Measurements from ENCODE around the gene PARVB. TPM values are rescaled to one million over a fixed set of nuclear protein-coding genes. Genes with fewer than 3 reads are reported as not detected.

The PARVB gene
- total RNA-seq, 1 donor, result 19.0 TPM

DNA sequence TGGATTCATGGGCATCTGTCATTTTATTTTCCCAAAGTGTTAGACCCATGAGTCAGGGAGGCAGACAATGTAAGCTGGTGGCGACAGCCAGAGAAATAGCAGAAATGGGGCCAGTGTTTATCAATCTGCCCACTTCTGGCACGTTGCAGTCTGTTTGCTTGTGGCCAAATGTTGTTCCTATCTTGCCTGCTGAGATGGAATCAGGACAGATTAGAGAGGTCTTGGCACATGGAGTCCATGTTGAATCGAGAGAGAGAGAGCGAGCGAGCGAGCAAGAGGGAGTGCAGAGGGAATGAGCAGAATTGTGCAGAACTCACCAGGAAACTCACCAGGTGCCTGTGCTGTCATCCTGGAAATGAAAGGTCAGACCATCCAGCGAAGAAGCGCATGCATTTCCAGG, 134.7 kb downstream of the PARVB start:
- DNase-seq (ENCODE audit: low read depth), result no peak
- no peak overlapping the region for H3K4me3 ChIP-seq (ENCODE audit: low read depth, low read length)
- TF ChIP-seq CTCF (IDR thresholded peaks at IDR 0.05; ENCODE audit: insufficient read depth, low read depth, low read length), result no peak

DNA sequence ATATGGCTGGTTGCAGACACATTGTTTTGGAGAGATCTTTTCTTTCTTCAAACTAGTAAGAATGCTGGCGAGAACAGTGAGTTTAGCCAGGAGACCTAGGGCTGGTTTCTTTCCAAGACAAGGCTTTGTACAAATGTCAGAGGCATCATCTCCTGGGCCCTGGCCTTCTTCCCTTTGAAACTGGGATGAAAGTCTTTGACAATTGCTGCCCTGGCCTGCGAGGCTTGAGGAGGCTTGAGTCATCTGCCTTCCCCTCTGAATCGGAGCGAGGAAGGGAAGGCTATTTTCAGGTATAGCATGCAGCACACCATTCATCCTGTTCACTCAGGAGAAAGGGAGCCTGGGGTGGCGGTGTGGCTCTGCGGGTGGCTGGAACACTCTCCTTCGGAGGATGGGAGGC, 135.1 kb downstream of the PARVB start:
- DNase-seq (ENCODE audit: low read depth), result no peak
- no peak for TF ChIP-seq CTCF (IDR thresholded peaks at IDR 0.05; ENCODE audit: insufficient read depth, low read depth, low read length)
- H3K4me3 ChIP-seq (ENCODE audit: low read depth, low read length), result no peak overlapping the region

GRCh38 chr22:44159811-44160210, 135.7 kb downstream of the PARVB start:
- H3K4me3 ChIP-seq (ENCODE audit: low read depth, low read length), result no peak overlapping the region
- no peak for DNase-seq (ENCODE audit: low read depth)
- no peak for TF ChIP-seq CTCF (IDR thresholded peaks at IDR 0.05; ENCODE audit: insufficient read depth, low read depth, low read length)

DNA sequence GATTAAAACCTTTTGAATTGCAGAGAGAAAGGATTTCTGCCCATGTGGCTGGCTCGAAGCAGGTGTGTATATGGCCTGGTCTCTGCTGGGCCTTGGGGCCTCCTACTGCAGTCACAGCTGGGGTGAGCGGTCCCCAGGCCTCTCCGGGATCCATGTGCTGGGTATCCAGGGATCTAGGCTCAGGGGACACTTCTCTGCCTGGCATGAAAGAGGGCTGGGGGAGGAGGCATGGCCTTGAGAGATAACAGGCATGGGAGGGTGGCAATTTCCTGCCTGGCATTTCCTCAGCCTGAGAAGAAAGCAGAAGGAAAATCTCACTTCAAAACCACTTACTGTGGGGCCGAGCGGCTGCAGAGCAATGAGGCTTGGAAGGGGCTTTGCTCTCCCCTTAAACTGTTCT, 136.3 kb downstream of the PARVB start:
- no peak for TF ChIP-seq CTCF (IDR thresholded peaks at IDR 0.05; ENCODE audit: insufficient read depth, low read depth, low read length)
- H3K4me3 ChIP-seq (ENCODE audit: low read depth, low read length), result no peak overlapping the region
- no peak for DNase-seq (ENCODE audit: low read depth)

DNA sequence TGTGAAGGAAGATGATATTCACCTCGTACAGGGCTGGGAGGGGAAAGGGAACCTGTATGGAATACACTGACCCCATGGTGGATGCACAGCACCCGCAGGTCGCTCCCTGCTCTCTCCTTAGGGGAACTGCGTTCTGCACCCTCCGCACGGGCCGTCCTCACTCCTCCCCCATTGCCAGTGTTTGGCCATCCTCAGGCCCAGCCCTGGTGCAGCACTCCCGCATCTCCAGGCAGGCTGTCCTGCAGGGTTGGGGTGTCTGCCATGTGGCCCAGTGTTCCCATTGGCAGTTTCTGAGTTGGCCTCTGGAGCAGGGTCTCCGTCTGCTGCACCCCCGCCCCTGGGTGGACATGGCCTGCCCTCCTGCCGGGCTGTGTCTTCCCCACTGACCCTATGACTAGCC, 137.6 kb downstream of the PARVB start:
- no peak overlapping the region for H3K4me3 ChIP-seq (ENCODE audit: low read depth, low read length)
- no peak for TF ChIP-seq CTCF (IDR thresholded peaks at IDR 0.05; ENCODE audit: insufficient read depth, low read depth, low read length)
- no peak for DNase-seq (ENCODE audit: low read depth)

GRCh38 chr22:44162960-44163359, 138.9 kb downstream of the PARVB start:
- DNase-seq (ENCODE audit: low read depth), result no peak
- no peak overlapping the region for H3K4me3 ChIP-seq (ENCODE audit: low read depth, low read length)
- TF ChIP-seq CTCF (IDR thresholded peaks at IDR 0.05; ENCODE audit: insufficient read depth, low read depth, low read length), result no peak

DNA sequence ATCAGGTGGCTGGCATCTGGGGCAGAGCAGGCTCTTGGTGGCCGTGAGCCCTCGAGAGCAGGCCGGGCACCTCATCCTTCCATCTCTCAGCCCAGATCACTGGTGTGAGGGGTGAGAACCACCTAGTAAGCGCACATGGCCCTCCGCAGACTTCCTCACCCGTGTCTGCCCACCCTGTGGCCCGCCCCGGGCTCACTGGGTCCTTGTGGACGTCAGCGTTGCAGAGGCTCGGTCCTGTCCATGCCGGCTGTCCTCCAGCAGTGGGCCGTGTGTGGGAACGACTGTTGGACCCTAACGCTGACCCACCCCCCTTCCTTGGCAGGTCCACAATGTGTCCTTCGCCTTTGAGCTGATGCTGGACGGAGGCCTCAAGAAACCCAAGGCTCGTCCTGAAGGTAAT, 139.4 kb downstream of the PARVB start:
- TF ChIP-seq CTCF (IDR thresholded peaks at IDR 0.05; ENCODE audit: insufficient read depth, low read depth, low read length), result no peak

More for the DNA sequence above, 139.4 kb downstream of the PARVB start:
- DNase-seq (ENCODE audit: low read depth), result no peak
- H3K4me3 ChIP-seq (ENCODE audit: low read depth, low read length), result no peak overlapping the region
